ENCODE results near the gene PITPNM3. TPM values are rescaled to one million over a fixed set of nuclear protein-coding genes. Genes with fewer than 3 reads are reported as not detected.
"Not testable (repeated sequence)": the region's sequence is repeated elsewhere in the genome, so short reads cannot be mapped to it uniquely, and the experiment has no call there.

The PITPNM3 gene
- total RNA-seq, 3 donors from 2014 or later: 12.2 to 15.9 (median 15.6) TPM

DNA sequence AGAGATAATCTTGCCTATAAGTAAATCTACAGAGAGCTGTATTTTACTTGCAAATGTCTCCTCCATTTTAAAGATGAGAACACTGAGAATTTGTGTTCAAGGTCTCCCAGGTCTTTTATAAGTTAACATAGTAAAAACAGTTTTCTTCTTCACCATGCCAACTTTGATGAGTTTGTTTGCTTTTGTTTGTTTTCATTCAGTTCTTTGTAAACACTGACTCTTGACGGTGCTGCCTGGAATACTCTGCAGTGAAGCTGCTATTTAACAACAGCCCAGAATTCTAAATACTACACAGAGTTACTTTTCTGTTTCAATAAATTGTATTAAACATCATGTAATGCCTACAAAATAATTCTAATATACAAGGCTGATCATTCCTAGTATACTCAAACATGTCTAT is 41.4 kb upstream of the PITPNM3 start:
- intact Hi-C loops (cut with DNase I, micrococcal nuclease): no loop called here
- Histone ChIP-seq H3K4me1 (ENCODE audit: low read depth) (peaks cover 15% of the 10 kb centered on the region), H3K36me3 (ENCODE audit: low read depth) (no peaks in the 10 kb centered on the region), H3K4me3 (no peak overlapping the region), H3K9me3 (no peaks in the 10 kb centered on the region)
- ATAC-seq (no peak), DNase-seq (no peak)
- TF ChIP-seq, protein P1, sequence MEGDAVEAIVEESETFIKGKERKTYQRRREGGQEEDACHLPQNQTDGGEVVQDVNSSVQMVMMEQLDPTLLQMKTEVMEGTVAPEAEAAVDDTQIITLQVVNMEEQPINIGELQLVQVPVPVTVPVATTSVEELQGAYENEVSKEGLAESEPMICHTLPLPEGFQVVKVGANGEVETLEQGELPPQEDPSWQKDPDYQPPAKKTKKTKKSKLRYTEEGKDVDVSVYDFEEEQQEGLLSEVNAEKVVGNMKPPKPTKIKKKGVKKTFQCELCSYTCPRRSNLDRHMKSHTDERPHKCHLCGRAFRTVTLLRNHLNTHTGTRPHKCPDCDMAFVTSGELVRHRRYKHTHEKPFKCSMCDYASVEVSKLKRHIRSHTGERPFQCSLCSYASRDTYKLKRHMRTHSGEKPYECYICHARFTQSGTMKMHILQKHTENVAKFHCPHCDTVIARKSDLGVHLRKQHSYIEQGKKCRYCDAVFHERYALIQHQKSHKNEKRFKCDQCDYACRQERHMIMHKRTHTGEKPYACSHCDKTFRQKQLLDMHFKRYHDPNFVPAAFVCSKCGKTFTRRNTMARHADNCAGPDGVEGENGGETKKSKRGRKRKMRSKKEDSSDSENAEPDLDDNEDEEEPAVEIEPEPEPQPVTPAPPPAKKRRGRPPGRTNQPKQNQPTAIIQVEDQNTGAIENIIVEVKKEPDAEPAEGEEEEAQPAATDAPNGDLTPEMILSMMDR (IDR thresholded peaks at IDR 0.05): no peak

- Histone ChIP-seq H3K4me1 (ENCODE audit: low read depth) (peaks cover 15% of the 10 kb centered on the region), H3K36me3 (ENCODE audit: low read depth) (no peaks in the 10 kb centered on the region), H3K4me3 (no peak overlapping the region), H3K9me3 (no peaks in the 10 kb centered on the region)
- DNase-seq (no peak), ATAC-seq (no peak)
- TF ChIP-seq, protein P1 (IDR thresholded peaks at IDR 0.05): no peak
- intact Hi-C loops (cut with DNase I, micrococcal nuclease): no loop called here
These were observed 40.6 kb upstream of the PITPNM3 start for GRCh38 chr17:6596941-6597340.

DNA sequence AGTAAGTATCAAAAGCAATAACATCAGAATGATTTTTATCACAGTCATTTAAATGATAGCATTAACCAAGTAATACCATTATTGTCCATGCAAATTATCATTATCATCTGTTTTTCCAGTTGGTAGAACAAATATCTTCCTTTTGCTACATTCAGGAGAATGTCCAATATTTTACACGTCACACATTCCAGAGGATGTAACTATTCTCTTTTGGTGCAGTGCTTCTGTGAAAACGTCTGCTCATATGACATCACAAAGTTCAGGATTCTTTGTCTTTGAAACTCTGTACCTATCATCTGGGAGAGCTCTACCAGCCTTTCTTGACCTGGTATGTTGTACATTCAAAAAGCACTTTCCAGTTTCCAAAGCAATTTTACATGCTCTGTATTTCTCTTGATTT is 40.2 kb upstream of the PITPNM3 start:
- Histone ChIP-seq H3K36me3 (ENCODE audit: low read depth) (no peaks in the 10 kb centered on the region), H3K9me3 (no peaks in the 10 kb centered on the region), H3K4me3 (no peak overlapping the region), H3K4me1 (ENCODE audit: low read depth) (peaks cover 15% of the 10 kb centered on the region)
- DNase-seq (no peak), ATAC-seq (no peak)
- TF ChIP-seq, protein P1 (IDR thresholded peaks at IDR 0.05): no peak
- intact Hi-C loops (cut with DNase I, micrococcal nuclease): no loop called here

DNA sequence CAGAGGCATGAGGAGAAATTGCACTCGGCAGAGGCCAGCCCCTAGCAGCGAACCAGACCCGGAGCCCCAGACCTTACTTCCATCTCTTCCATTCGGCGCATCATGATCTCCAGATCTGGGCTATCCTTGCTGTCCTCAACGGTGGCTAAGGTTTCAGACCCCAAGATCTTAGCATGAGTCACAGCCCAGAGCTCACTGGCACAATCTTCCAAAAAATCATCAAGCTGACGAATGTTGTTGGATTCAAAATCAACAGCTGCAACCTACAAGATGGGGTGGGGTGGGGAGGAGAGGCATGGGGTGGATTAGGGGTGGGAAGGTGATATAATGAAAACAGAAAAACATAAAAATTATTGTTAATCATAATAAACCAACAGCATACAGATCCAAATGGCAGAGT is 39.7 kb upstream of the PITPNM3 start:
- DNase-seq (no peak), ATAC-seq (no peak)
- Histone ChIP-seq H3K9me3 (no peaks in the 10 kb centered on the region), H3K36me3 (ENCODE audit: low read depth) (no peaks in the 10 kb centered on the region), H3K4me1 (ENCODE audit: low read depth) (peaks cover 15% of the 10 kb centered on the region), H3K4me3 (no peak overlapping the region)
- intact Hi-C loops (cut with DNase I, micrococcal nuclease): no loop called here
- TF ChIP-seq, protein P1 (IDR thresholded peaks at IDR 0.05): no peak

- H3K4me3 ChIP-seq; H3K4me1 ChIP-seq (ENCODE audit: low read depth); H3K36me3 ChIP-seq (ENCODE audit: low read depth); H3K9me3 ChIP-seq; DNase-seq; ATAC-seq; intact Hi-C loops (cut with DNase I, micrococcal nuclease): not testable (repeated sequence)
These were observed 37.0 kb upstream of the PITPNM3 start for GRCh38 chr17:6593371-6593770.

GRCh38 chr17:6592173-6592572 is 35.8 kb upstream of the PITPNM3 start:
- ATAC-seq: peak; percentile 98

More at GRCh38 chr17:6592173-6592572, 35.8 kb upstream of the PITPNM3 start:
- no peaks in the 10 kb centered on the region for H3K9me3 ChIP-seq
- intact Hi-C loops (cut with DNase I, micrococcal nuclease): no loop called here
- DNase-seq: no peak
- H3K4me3 ChIP-seq: no peak overlapping the region
- H3K36me3 ChIP-seq (ENCODE audit: low read depth): no peaks in the 10 kb centered on the region
- TF ChIP-seq, protein P1 (IDR thresholded peaks at IDR 0.05): no peak
- H3K4me1 ChIP-seq (ENCODE audit: low read depth): no peaks in the 10 kb centered on the region
